ENCODE data around the gene TAF11L14. TPM values are rescaled to one million over a fixed set of nuclear protein-coding genes. Genes with fewer than 3 reads are reported as not detected.
A peak's percentile ranks its signal among the peaks of the same experiment; 100 is the strongest.
"Not testable (repeated sequence)": the region's sequence is repeated elsewhere in the genome, so short reads cannot be mapped to it uniquely, and the experiment has no call there.

TAF11L14 gene
- not detected in 2 replicates for total RNA-seq (2022)
- not detected for Bru-seq, nascent RNA
- not detected for BruChase-seq, experiment 1, labeled RNA remaining after a 6-hour chase
- not detected for BruChase-seq, experiment 2, labeled RNA remaining after a 2-hour chase
- long read RNA-seq = 0 reads

DNA sequence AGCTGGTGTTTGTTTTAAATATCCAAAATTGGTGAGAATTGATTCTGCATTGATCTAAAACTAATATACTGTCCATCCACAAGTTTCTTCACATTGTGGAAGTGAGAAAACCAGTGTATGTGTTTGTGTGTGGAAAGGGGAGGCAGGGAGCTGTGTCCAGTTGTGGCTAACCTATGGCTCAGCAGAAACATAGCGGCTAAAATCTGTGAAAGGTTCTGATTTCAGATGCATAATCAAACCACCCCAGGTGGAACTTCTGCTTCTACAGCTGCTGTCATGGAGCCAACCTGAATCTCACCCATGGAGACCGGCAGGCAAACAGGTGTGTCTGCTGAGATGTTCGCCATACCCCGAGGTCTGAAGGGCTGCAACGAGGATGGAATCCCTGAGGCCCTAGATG, at the start of gene TAF11L14:
TSS of gene TAF11L14 (plus strand) at position 301 of the 400 bp plus-strand sequence.
- POLR2A ChIA-PET = no interaction called here
- H3K4me1 Mint-ChIP-seq (ENCODE audit: insufficient read depth, unreplicated experiment) = no peaks in the 10 kb centered on the region
- no peaks in the 10 kb centered on the region for H3K36me3 Mint-ChIP-seq (ENCODE audit: insufficient read depth, unreplicated experiment)
- intact Hi-C loops (cut with micrococcal nuclease) = no loop called here
- TF ChIP-seq, protein P1, sequence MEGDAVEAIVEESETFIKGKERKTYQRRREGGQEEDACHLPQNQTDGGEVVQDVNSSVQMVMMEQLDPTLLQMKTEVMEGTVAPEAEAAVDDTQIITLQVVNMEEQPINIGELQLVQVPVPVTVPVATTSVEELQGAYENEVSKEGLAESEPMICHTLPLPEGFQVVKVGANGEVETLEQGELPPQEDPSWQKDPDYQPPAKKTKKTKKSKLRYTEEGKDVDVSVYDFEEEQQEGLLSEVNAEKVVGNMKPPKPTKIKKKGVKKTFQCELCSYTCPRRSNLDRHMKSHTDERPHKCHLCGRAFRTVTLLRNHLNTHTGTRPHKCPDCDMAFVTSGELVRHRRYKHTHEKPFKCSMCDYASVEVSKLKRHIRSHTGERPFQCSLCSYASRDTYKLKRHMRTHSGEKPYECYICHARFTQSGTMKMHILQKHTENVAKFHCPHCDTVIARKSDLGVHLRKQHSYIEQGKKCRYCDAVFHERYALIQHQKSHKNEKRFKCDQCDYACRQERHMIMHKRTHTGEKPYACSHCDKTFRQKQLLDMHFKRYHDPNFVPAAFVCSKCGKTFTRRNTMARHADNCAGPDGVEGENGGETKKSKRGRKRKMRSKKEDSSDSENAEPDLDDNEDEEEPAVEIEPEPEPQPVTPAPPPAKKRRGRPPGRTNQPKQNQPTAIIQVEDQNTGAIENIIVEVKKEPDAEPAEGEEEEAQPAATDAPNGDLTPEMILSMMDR (IDR thresholded peaks at IDR 0.05; ENCODE audit: unreplicated experiment) = no peak
- no peaks in the 10 kb centered on the region for H3K27me3 Mint-ChIP-seq (ENCODE audit: insufficient read depth, unreplicated experiment)
- H3K4me3 Mint-ChIP-seq (ENCODE audit: unreplicated experiment) = no peak within 1 kb of the TSS
- DNase-seq (ENCODE audit: unreplicated experiment) = no peak
- H3K9me3 Mint-ChIP-seq (ENCODE audit: unreplicated experiment) = no peaks in the 10 kb centered on the region
- no peak within 1 kb of the TSS for H3K27ac Mint-ChIP-seq (ENCODE audit: low read depth, unreplicated experiment)
- CTCF ChIA-PET = interaction anchor here (1.1 kb wide), 1 partner anchor 672 kb away, joined by 4 read pairs; no protein-coding TSS in a partner anchor
- no TSS peak for BruUV-seq (replicated peaks)

DNA sequence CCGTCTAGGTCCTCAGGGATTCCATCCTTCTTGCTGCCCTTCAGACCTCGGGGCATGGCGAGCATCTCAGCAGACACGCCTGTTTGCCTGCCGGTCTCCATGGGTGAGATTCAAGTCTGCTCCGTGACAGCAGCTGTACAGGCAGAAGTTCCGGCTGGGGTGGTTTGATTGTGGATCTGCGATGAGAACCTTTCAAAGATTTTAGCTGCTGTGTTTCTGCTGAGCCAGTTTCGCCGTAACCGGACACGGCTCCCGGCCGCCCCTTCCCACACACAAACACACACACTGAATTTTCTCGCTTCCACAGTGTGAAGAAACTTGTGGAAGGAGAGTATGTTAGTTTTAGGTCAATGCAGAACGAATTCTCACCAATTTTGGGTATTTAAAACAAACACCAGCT, 48.6 kb upstream of the TAF11L14 start, which contains the start of gene TAF11L7:
TSS of gene TAF11L7 (minus strand) at position 101 of the 400 bp plus-strand sequence.
- H3K4me3 Mint-ChIP-seq (ENCODE audit: unreplicated experiment); BruUV-seq (replicated peaks); intact Hi-C loops (cut with micrococcal nuclease); H3K27me3 Mint-ChIP-seq (ENCODE audit: insufficient read depth, unreplicated experiment); POLR2A ChIA-PET; DNase-seq (ENCODE audit: unreplicated experiment); H3K27ac Mint-ChIP-seq (ENCODE audit: low read depth, unreplicated experiment); H3K36me3 Mint-ChIP-seq (ENCODE audit: insufficient read depth, unreplicated experiment); H3K9me3 Mint-ChIP-seq (ENCODE audit: unreplicated experiment); CTCF ChIA-PET; H3K4me1 Mint-ChIP-seq (ENCODE audit: insufficient read depth, unreplicated experiment): not testable (repeated sequence)

DNA sequence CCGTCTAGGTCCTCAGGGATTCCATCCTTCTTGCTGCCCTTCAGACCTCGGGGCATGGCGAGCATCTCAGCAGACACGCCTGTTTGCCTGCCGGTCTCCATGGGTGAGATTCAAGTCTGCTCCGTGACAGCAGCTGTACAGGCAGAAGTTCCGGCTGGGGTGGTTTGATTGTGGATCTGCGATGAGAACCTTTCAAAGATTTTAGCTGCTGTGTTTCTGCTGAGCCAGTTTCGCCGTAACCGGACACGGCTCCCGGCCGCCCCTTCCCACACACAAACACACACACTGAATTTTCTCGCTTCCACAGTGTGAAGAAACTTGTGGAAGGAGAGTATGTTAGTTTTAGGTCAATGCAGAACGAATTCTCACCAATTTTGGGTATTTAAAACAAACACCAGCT, 43.4 kb upstream of the TAF11L14 start, which contains the start of gene TAF11L8:
TSS of gene TAF11L8 (minus strand) at position 101 of the 400 bp plus-strand sequence.
- CTCF ChIA-PET; intact Hi-C loops (cut with micrococcal nuclease); H3K9me3 Mint-ChIP-seq (ENCODE audit: unreplicated experiment); H3K4me1 Mint-ChIP-seq (ENCODE audit: insufficient read depth, unreplicated experiment); POLR2A ChIA-PET; DNase-seq (ENCODE audit: unreplicated experiment); H3K27ac Mint-ChIP-seq (ENCODE audit: low read depth, unreplicated experiment); H3K27me3 Mint-ChIP-seq (ENCODE audit: insufficient read depth, unreplicated experiment); BruUV-seq (replicated peaks); H3K4me3 Mint-ChIP-seq (ENCODE audit: unreplicated experiment); H3K36me3 Mint-ChIP-seq (ENCODE audit: insufficient read depth, unreplicated experiment): not testable (repeated sequence)

DNA sequence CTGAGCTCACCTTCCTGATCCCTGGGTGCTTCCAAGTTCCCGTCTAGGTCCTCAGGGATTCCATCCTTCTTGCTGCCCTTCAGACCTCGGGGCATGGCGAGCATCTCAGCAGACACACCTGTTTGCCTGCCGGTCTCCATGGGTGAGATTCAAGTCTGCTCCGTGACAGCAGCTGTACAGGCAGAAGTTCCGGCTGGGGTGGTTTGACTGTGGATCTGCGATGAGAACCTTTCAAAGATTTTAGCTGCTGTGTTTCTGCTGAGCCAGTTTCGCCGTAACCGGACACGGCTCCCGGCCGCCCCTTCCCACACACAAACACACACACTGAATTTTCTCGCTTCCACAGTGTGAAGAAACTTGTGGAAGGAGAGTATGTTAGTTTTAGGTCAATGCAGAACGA, 40.0 kb upstream of the TAF11L14 start, which contains the start of gene TAF11L9:
TSS of gene TAF11L9 (minus strand) at position 140 of the 400 bp plus-strand sequence.
- H3K9me3 Mint-ChIP-seq (ENCODE audit: unreplicated experiment); BruUV-seq (replicated peaks); DNase-seq (ENCODE audit: unreplicated experiment); H3K27ac Mint-ChIP-seq (ENCODE audit: low read depth, unreplicated experiment); H3K36me3 Mint-ChIP-seq (ENCODE audit: insufficient read depth, unreplicated experiment); CTCF ChIA-PET; POLR2A ChIA-PET; intact Hi-C loops (cut with micrococcal nuclease); H3K27me3 Mint-ChIP-seq (ENCODE audit: insufficient read depth, unreplicated experiment); H3K4me3 Mint-ChIP-seq (ENCODE audit: unreplicated experiment); H3K4me1 Mint-ChIP-seq (ENCODE audit: insufficient read depth, unreplicated experiment): not testable (repeated sequence)

DNA sequence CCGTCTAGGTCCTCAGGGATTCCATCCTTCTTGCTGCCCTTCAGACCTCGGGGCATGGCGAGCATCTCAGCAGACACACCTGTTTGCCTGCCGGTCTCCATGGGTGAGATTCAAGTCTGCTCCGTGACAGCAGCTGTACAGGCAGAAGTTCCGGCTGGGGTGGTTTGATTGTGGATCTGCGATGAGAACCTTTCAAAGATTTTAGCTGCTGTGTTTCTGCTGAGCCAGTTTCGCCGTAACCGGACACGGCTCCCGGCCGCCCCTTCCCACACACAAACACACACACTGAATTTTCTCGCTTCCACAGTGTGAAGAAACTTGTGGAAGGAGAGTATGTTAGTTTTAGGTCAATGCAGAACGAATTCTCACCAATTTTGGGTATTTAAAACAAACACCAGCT, 36.5 kb upstream of the TAF11L14 start, which contains the start of gene TAF11L10:
TSS of gene TAF11L10 (minus strand) at position 101 of the 400 bp plus-strand sequence.
- H3K9me3 Mint-ChIP-seq (ENCODE audit: unreplicated experiment); BruUV-seq (replicated peaks): not testable (repeated sequence)

DNA sequence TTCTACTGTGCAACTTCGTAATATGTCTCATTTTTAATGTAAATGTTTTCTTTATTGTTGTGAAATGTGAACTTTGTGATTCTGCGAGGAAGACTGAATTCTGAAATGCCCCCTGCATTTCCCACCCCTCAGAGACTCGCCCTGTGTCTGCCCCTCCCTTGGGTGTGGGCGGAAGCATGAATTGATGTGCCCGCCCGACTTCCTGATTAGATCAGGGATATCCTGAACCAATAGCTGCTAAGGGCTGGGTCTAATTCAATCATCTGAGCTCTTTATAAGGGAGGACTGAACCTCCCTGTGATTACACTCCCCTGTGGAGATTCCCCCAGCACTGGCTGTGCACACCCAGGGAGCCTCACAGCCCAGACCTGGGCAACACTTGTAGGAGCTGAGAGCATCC, 30.4 kb upstream of the TAF11L14 start, which contains the start of gene TAF11L11:
TSS of gene TAF11L11 (plus strand) at position 304 of the 400 bp plus-strand sequence.
- H3K4me3 Mint-ChIP-seq (ENCODE audit: unreplicated experiment); H3K27ac Mint-ChIP-seq (ENCODE audit: low read depth, unreplicated experiment); CTCF ChIA-PET; H3K27me3 Mint-ChIP-seq (ENCODE audit: insufficient read depth, unreplicated experiment); H3K36me3 Mint-ChIP-seq (ENCODE audit: insufficient read depth, unreplicated experiment); H3K4me1 Mint-ChIP-seq (ENCODE audit: insufficient read depth, unreplicated experiment); POLR2A ChIA-PET; H3K9me3 Mint-ChIP-seq (ENCODE audit: unreplicated experiment); BruUV-seq (replicated peaks); intact Hi-C loops (cut with micrococcal nuclease): not testable (repeated sequence)
- peak; percentile 2 for DNase-seq (ENCODE audit: unreplicated experiment)

More for the DNA sequence above, 36.5 kb upstream of the TAF11L14 start, which contains the start of gene TAF11L10:
- H3K36me3 Mint-ChIP-seq (ENCODE audit: insufficient read depth, unreplicated experiment); CTCF ChIA-PET; DNase-seq (ENCODE audit: unreplicated experiment); H3K27ac Mint-ChIP-seq (ENCODE audit: low read depth, unreplicated experiment); H3K4me3 Mint-ChIP-seq (ENCODE audit: unreplicated experiment); H3K4me1 Mint-ChIP-seq (ENCODE audit: insufficient read depth, unreplicated experiment); POLR2A ChIA-PET; H3K27me3 Mint-ChIP-seq (ENCODE audit: insufficient read depth, unreplicated experiment); intact Hi-C loops (cut with micrococcal nuclease): not testable (repeated sequence)
